Keratinocyte (primary cell): ENCODE data around the gene RNF215. TPM values are rescaled to one million over a fixed set of nuclear protein-coding genes. Genes with fewer than 3 reads are reported as not detected.

Experiments
- DNase-seq: peaks from one replicate; pipeline ENCODE4 v3.0.0-alpha.2; 2011; ENCODE audit warnings: low read depth, missing footprints, low spot score
- FAIRE-seq: peaks from 2 replicates; lab custom pipeline; 2011; peaks lifted over from hg19 to GRCh38; lab: Jason Lieb, UNC
- H2AFZ ChIP-seq: 2 replicates; pipeline ENCODE4 v1.6.0; 2012; ENCODE audit warnings: low read length, control low read depth, inconsistent platforms; ENCODE audit not compliant: control insufficient read depth
- H3K27ac ChIP-seq: 2 replicates; pipeline ENCODE4 v1.5.1; 2011; ENCODE audit warnings: low read length; ENCODE audit not compliant: control insufficient read depth, insufficient read depth
- H3K27me3 ChIP-seq: 3 replicates; pipeline ENCODE4 v1.6.0; 2011; ENCODE audit warnings: low read length; ENCODE audit not compliant: control insufficient read depth, insufficient read depth; ENCODE audit errors: extremely low read depth
- H3K36me3 ChIP-seq, 2 experiments: 2 replicates in 1 of 2; 3 replicates in 1 of 2; pipeline ENCODE4 v1.5.1; 2011; ENCODE audit warnings: low read length in 2 of 2, mild to moderate bottlenecking in 1 of 2; ENCODE audit not compliant: control insufficient read depth in 2 of 2, insufficient read depth in 2 of 2; ENCODE audit errors: extremely low read depth in 1 of 2
- H3K4me1 ChIP-seq: 3 replicates; pipeline ENCODE4 v1.5.1; 2011; ENCODE audit warnings: low read length; ENCODE audit not compliant: control insufficient read depth, insufficient read depth; ENCODE audit errors: extremely low read depth
- H3K4me2 ChIP-seq: 3 replicates; pipeline ENCODE4 v1.6.0; 2011; ENCODE audit warnings: low read depth, low read length; ENCODE audit not compliant: control insufficient read depth, insufficient read depth; ENCODE audit errors: extremely low read depth
- H3K4me3 ChIP-seq, 3 experiments: fragments of 200-600 bp in 1 of 3; sonication (generic) in 1 of 3; 2 replicates in 2 of 3; 3 replicates in 1 of 3; pipeline ENCODE4 v1.5.1; 2011 to 2016; ENCODE audit warnings: low read length in 3 of 3, mild to moderate bottlenecking in 3 of 3, control low read depth in 2 of 3, inconsistent platforms in 1 of 3, low read depth in 1 of 3, mixed read lengths in 1 of 3, mixed run types in 1 of 3, moderate library complexity in 1 of 3; ENCODE audit not compliant: control insufficient read depth in 2 of 3, insufficient read depth in 2 of 3; ENCODE audit errors: extremely low read depth in 1 of 3
- H3K79me2 ChIP-seq: 2 replicates; pipeline ENCODE4 v1.6.0; 2012; ENCODE audit warnings: low read length; ENCODE audit not compliant: control insufficient read depth, insufficient read depth
- H3K9ac ChIP-seq: 3 replicates; pipeline ENCODE4 v1.6.0; 2011; ENCODE audit warnings: low read length; ENCODE audit not compliant: control insufficient read depth, insufficient read depth; ENCODE audit errors: extremely low read depth
- H3K9me1 ChIP-seq: 3 replicates; pipeline ENCODE4 v1.6.0; 2011; ENCODE audit warnings: low read length; ENCODE audit not compliant: control insufficient read depth, insufficient read depth; ENCODE audit errors: extremely low read depth
- H3K9me3 ChIP-seq: 2 replicates; pipeline ENCODE4 v1.5.1; 2012; ENCODE audit warnings: low read depth, low read length; ENCODE audit not compliant: control insufficient read depth
- H4K20me1 ChIP-seq: 3 replicates; pipeline ENCODE4 v1.6.0; 2011; ENCODE audit warnings: low read length; ENCODE audit not compliant: control insufficient read depth, insufficient read depth; ENCODE audit errors: extremely low read depth
- CTCF ChIP-seq, 3 experiments: IDR thresholded peaks in 1 of 3; conservative IDR thresholded peaks in 1 of 3; optimal IDR thresholded peaks in 1 of 3; 2 replicates in 2 of 3; 3 replicates in 1 of 3; pipeline versions ENCODE3 to v1.5.1; 2011; ENCODE audit warnings: low read length in 3 of 3, mild to moderate bottlenecking in 3 of 3, moderate library complexity in 2 of 3, control low read depth in 1 of 3, inconsistent platforms in 1 of 3; ENCODE audit not compliant: insufficient read depth in 2 of 3; ENCODE audit errors: extremely low read depth in 1 of 3
- EZH2 ChIP-seq: IDR thresholded peaks from one replicate; pipeline ENCODE4 v1.6.1; 2012; ENCODE audit warnings: inconsistent platforms, mild to moderate bottlenecking, low read length, moderate library complexity
- dilution Hi-C: fragments of 300-500 bp; cut with MboI; formaldehyde crosslinking; loops from one replicate; pipeline ENCODE4 v1.7.0; 2020; ENCODE audit warnings: low sequenced_read_pairs; ENCODE audit not compliant: extremely low pct_ligation_motif_present
- polyA plus RNA-seq, 5 experiments: library from polyadenylated mRNA; depleted of rRNA in 3 of 5; stranded (reverse) in 3 of 5; stranded (forward) in 1 of 5; unstranded in 1 of 5; fragments of >200 nt; gene quantifications; 1 replicate in 1 of 5; 2 replicates in 3 of 5; 3 replicates in 1 of 5; pipeline versions ENCODE4 v1.2.1 to v1.2.3, GENCODE V29; 2011 to 2012; ENCODE audit warnings: missing spikeins in 2 of 5, low read depth in 1 of 5, low replicate concordance in 1 of 5
- small RNA-seq, 3 experiments: library from RNA; depleted of rRNA; stranded (forward); fragments of <200 nt; gene quantifications; one replicate each; pipeline ENCODE3, GENCODE V24; 2012; ENCODE audit warnings: low read depth in 3 of 3, low replicate concordance in 1 of 3; ENCODE audit not compliant: insufficient read length in 3 of 3

The RNF215 gene
- polyA plus RNA-seq, 1 donor (not counting 4 experiments of a cell fraction or from before 2014, with no cell fraction given) = 8.3 TPM

- FAIRE-seq (no peak), DNase-seq (no peak)
- Histone ChIP-seq H2AFZ (no peak overlapping the region), H4K20me1 (no peaks in the 10 kb centered on the region), H3K36me3 (peaks cover 35 to 47% of the 10 kb centered on the region in 2 experiments), H3K27me3 (no peaks in the 10 kb centered on the region), H3K4me3 (no peak overlapping the region), H3K79me2 (no peaks in the 10 kb centered on the region), H3K4me1 (peaks cover 3% of the 10 kb centered on the region), H3K9ac (no peak overlapping the region), H3K9me3 (no peaks in the 10 kb centered on the region), H3K9me1 (no peaks in the 10 kb centered on the region), H3K27ac (no peak overlapping the region), H3K4me2 (no peak overlapping the region)
- TF ChIP-seq CTCF (optimal IDR thresholded peaks at IDR 0.05 in 1 of 3, IDR thresholded peaks at IDR 0.05 in 1 of 3, conservative IDR thresholded peaks at IDR 0.05 in 1 of 3; ENCODE audit: extremely low read depth in 1 of 3, insufficient read depth in 2 of 3, low read length in 3 of 3) = no peak
- no peak for TF ChIP-seq EZH2
- dilution Hi-C loops = no loop called here
Observed at GRCh38 chr22:30332994-30333706, 54.1 kb downstream of the RNF215 start.

GRCh38 chr22:30332551-30332950 is 54.7 kb downstream of the RNF215 start:
- H2AFZ ChIP-seq = no peak overlapping the region
- no peaks in the 10 kb centered on the region for H3K9me1 ChIP-seq
- H3K36me3 ChIP-seq = peaks cover 32 to 47% of the 10 kb centered on the region in 2 experiments
- no peaks in the 10 kb centered on the region for H3K27me3 ChIP-seq
- no peaks in the 10 kb centered on the region for H4K20me1 ChIP-seq
- no peak overlapping the region for H3K27ac ChIP-seq
- no peak for TF ChIP-seq EZH2
- TF ChIP-seq CTCF (optimal IDR thresholded peaks at IDR 0.05 in 1 of 3, IDR thresholded peaks at IDR 0.05 in 1 of 3, conservative IDR thresholded peaks at IDR 0.05 in 1 of 3; ENCODE audit: extremely low read depth in 1 of 3, insufficient read depth in 2 of 3, low read length in 3 of 3) = no peak
- no peaks in the 10 kb centered on the region for H3K79me2 ChIP-seq
- DNase-seq (no peak), FAIRE-seq (no peak)
- no peaks in the 10 kb centered on the region for H3K9me3 ChIP-seq
- no peak overlapping the region for H3K4me3 ChIP-seq
- no peak overlapping the region for H3K9ac ChIP-seq
- no peak overlapping the region for H3K4me2 ChIP-seq
- H3K4me1 ChIP-seq = peaks cover 9% of the 10 kb centered on the region
- dilution Hi-C loops = no loop called here

Small RNA genes within 50 kb of the gene (small RNA-seq; reads per million reads assigned to genes)
- gene AC004832.3 = 0 reads per million in 3 experiments
- gene RNU6-564P = 0 to 0.50 (median 0) reads per million in 3 experiments

Other genes starting within 250 kb of the RNF215 start
- gene LIF, start 140.7 kb downstream of the RNF215 start, polyA plus RNA-seq = 1.2 to 14.3 TPM (median 3.1 TPM) in 3 replicates
- not detected in 3 replicates for gene OSM, start 120.6 kb downstream of the RNF215 start, polyA plus RNA-seq
- 6.7 to 20.0 TPM (median 9.1 TPM) in 3 replicates for gene CASTOR1, start 97.9 kb downstream of the RNF215 start, polyA plus RNA-seq
- gene TBC1D10A, start 60.5 kb downstream of the RNF215 start, polyA plus RNA-seq = 15.0 to 27.4 TPM (median 17.8 TPM) in 3 replicates
- gene SF3A1, start 30.5 kb downstream of the RNF215 start, polyA plus RNA-seq = 17.9 to 63.6 TPM (median 34.2 TPM) in 3 replicates
- gene CCDC157, start 30.4 kb downstream of the RNF215 start, polyA plus RNA-seq = 1.3 to 2.2 TPM (median 1.6 TPM) in 3 replicates
- 103 to 146 TPM (median 129 TPM) in 3 replicates for gene SEC14L2, start 9.6 kb upstream of the RNF215 start, polyA plus RNA-seq
- 5.7 to 13.7 TPM (median 8.4 TPM) in 3 replicates for gene MTFP1, start 38.4 kb upstream of the RNF215 start, polyA plus RNA-seq
- not detected in 3 replicates for gene SEC14L3, start 84.6 kb upstream of the RNF215 start, polyA plus RNA-seq
- gene SEC14L4, start 118.3 kb upstream of the RNF215 start, polyA plus RNA-seq = 0.05 to 0.08 TPM (median 0.06 TPM) in 3 replicates
- 0.10 TPM in 1 of 3 replicates, not detected in the others for gene SEC14L6, start 159.3 kb upstream of the RNF215 start, polyA plus RNA-seq
- gene GAL3ST1, start 187.3 kb upstream of the RNF215 start, polyA plus RNA-seq = not detected in 3 replicates
- gene PES1, start 204.5 kb upstream of the RNF215 start, polyA plus RNA-seq = 94.9 to 116 TPM (median 95.7 TPM) in 3 replicates
- 0.88 to 1.2 TPM (median 1.2 TPM) in 3 replicates for gene TCN2, start 219.8 kb upstream of the RNF215 start, polyA plus RNA-seq
- gene SLC35E4, start 248.4 kb upstream of the RNF215 start, polyA plus RNA-seq = 2.3 to 3.5 TPM (median 2.5 TPM) in 3 replicates